ENCODE measurements around the gene TSPAN2. TPM values are rescaled to one million over a fixed set of nuclear protein-coding genes. Genes with fewer than 3 reads are reported as not detected.

Gene TSPAN2
- total and polyA plus RNA-seq, 10 donors: 0.59 to 14.7 (median 4.8) TPM

DNA sequence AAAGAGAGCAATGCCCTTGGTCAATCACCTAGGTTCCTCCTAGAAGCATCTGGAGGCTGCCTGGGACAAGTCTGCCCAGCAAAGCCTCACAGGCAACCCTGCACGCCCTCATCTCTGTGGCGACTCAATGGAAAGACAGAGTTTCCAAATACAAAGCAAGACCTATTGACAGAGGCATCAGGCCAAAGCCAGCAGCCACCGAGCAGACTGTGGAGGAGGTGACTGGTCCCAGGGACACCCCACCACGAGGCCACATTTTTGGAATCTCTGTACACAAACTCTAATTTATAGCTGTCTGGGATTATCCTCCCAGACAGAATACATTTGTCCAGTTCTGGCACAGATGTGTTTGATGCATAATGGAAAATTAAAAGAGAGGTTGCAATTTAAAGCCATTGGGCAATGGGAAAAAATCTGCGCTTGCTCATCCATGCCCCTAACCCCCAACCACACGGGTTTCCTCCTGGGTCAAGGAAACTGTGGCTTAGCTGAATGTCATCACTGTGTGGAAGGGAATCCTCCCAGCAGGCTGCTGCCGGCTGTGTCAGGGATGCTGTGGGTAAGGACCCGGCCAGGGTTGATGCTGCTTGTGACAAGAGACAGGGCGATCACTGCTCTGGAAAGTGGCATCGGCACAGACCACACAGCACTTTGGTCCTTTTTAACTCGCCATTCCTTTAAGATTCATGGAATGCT, 14.3 kb downstream of the TSPAN2 start:
- H3K27me3 ChIP-seq (replicated peaks in 1 of 7): peaks cover 0 to 20% (median 0%) of the 10 kb centered on the region in 7 donors
- H3K9me3 ChIP-seq: no peaks in the 10 kb centered on the region
- TF ChIP-seq POLR2AphosphoS5 (IDR thresholded peaks at IDR 0.05) (no peak), POLR2A (IDR thresholded peaks at IDR 0.05) (no peak)
- TF ChIP-seq, protein P1, sequence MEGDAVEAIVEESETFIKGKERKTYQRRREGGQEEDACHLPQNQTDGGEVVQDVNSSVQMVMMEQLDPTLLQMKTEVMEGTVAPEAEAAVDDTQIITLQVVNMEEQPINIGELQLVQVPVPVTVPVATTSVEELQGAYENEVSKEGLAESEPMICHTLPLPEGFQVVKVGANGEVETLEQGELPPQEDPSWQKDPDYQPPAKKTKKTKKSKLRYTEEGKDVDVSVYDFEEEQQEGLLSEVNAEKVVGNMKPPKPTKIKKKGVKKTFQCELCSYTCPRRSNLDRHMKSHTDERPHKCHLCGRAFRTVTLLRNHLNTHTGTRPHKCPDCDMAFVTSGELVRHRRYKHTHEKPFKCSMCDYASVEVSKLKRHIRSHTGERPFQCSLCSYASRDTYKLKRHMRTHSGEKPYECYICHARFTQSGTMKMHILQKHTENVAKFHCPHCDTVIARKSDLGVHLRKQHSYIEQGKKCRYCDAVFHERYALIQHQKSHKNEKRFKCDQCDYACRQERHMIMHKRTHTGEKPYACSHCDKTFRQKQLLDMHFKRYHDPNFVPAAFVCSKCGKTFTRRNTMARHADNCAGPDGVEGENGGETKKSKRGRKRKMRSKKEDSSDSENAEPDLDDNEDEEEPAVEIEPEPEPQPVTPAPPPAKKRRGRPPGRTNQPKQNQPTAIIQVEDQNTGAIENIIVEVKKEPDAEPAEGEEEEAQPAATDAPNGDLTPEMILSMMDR (IDR thresholded peaks at IDR 0.05 in 8 of 11, conservative IDR thresholded peaks at IDR 0.05 in 3 of 11): no peak
- no peak overlapping the region for H3K4me3 ChIP-seq
- H3K4me1 ChIP-seq: peaks cover 0 to 4% (median 0%) of the 10 kb centered on the region in 6 donors
- H3K36me3 ChIP-seq: peaks cover 0 to 22% (median 0%) of the 10 kb centered on the region in 6 donors
- 61 to 72% (median 64%) methylated on average over 11 of the region's 11 CpGs for WGBS, 5 donors
- intact Hi-C loops (cut with DNase I; ENCODE audit: low total_unique reads): no loop called here
- no peak for DNase-seq
- no peak overlapping the region for H3K27ac ChIP-seq

DNA sequence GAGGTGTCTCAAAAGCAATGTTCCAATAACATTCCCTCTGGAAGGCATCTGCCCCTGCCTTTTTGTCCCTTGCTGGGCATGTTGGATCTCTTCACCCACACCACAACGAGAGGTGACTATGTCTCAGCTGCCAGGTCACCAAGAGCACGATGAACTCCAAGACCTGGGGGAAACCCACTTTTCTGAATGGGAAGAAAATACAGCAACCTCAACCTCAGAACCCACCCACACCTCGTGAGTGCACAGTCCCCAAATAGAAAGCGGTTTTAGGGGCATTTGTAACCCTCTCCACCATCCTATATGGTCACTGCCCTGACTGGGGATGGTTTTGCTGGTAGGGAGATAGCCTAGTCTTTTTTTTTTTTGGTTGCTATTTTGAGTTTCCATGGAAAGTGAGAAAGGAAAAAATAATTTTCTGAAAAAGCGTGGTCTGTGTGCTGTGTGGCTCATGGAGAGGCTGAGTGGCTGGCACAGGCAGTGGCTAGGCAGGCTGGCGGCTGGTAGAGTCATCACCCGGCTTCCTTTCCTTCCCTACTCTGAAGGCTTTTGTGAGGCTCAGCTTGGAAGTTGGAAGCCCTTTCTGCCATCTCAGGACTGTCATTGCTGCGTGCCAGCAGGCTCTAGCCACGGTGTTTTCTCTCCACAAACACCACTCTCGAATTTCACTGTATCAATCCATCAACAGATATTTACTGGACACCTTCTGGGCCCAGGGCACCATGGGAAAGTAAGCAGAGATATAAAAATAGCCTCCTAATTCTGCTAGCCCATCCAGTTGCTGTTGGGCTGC, 15.8 kb downstream of the TSPAN2 start:
- Histone ChIP-seq H3K27me3 (replicated peaks in 1 of 7) (peaks cover 0 to 20% (median 0%) of the 10 kb centered on the region in 7 donors), H3K36me3 (peaks cover 0 to 36% (median 0%) of the 10 kb centered on the region in 6 donors), H3K27ac (no peak overlapping the region), H3K4me1 (peaks cover 0 to 4% (median 0%) of the 10 kb centered on the region in 6 donors), H3K4me3 (no peak overlapping the region), H3K9me3 (no peaks in the 10 kb centered on the region)
- WGBS, 5 donors: 68 to 78% (median 76%) methylated on average over 10 of the region's 10 CpGs
- intact Hi-C loops (cut with DNase I; ENCODE audit: low total_unique reads): no loop called here
- no peak for TF ChIP-seq POLR2A (IDR thresholded peaks at IDR 0.05)
- no peak for TF ChIP-seq POLR2AphosphoS5 (IDR thresholded peaks at IDR 0.05)
- TF ChIP-seq, protein P1 (IDR thresholded peaks at IDR 0.05 in 8 of 11, conservative IDR thresholded peaks at IDR 0.05 in 3 of 11): no peak
- no peak for DNase-seq

DNA sequence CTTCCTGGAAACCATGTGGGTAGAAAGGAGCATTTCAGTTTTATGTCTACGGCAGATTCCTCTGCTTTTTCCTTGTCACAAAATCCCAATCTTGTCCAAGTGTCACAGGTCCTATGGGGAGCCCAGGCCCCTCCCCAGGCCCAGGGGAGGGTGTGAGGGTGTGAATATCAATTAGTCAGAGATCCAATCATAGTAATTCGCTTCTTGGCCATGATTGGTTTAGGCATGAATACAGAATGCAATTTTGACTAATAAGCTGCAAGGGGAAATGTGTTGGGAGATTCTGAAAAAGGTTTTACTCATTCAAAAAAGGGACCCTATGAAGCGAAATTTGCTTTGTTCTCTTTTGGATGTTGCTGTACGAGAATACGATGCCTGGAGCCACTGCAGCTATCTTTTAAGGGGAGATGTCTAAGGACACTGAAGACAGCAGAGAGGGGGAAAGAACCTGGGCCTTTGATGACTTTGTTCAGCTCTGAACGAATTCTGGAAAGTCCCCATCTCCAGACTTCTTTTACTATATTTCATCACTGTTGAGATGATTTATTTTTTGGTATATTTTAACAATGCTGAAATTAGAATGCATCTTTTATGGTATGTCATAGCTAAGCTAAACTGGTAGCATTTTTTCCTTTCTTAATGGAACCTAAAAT, 18.2 kb downstream of the TSPAN2 start:
- no peak overlapping the region for H3K4me3 ChIP-seq
- H3K36me3 ChIP-seq: peaks cover 0 to 47% (median 0%) of the 10 kb centered on the region in 6 donors
- intact Hi-C loops (cut with DNase I; ENCODE audit: low total_unique reads): no loop called here
- H3K27ac ChIP-seq: no peak overlapping the region
- H3K4me1 ChIP-seq: no peaks in the 10 kb centered on the region
- peaks cover 0 to 20% (median 0%) of the 10 kb centered on the region in 7 donors for H3K27me3 ChIP-seq (replicated peaks in 1 of 7)
- no peak for DNase-seq
- 70 to 84% (median 78%) methylated on average over 6 of the region's 6 CpGs for WGBS, 5 donors
- no peak for TF ChIP-seq POLR2A (IDR thresholded peaks at IDR 0.05)
- H3K9me3 ChIP-seq: no peaks in the 10 kb centered on the region

DNA sequence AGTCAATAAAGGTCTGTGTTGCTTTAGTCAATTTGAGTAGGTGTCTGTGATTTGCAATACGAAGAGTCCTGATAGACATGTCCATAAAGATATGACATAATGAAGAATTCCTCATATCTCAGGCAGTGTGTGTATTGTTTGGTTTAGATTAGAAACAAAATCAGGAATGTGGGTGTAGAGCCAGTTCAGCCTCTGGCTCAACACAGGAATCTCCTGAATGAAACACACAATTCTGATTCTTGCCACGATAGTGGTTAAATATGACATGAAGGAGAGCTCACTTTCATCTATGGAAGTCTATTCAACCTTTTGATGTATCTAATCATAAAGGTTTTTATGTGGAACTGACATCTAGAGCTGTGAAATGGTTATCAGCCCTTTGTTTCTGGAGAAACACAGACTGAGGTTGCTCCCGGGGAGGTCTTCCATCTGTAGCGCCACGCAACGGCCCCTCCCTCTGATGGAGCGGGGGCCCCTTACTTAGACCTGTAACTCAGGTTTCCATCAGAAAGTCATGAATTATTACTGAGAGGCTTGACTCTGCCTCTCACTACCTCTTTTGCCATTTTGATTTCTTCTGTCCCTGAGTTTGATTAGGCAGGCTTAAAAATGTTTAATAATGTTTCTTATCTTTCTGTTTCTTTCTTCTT, 19.5 kb downstream of the TSPAN2 start:
- no peak for DNase-seq
- TF ChIP-seq, protein P1 (IDR thresholded peaks at IDR 0.05 in 8 of 11, conservative IDR thresholded peaks at IDR 0.05 in 3 of 11): no peak
- TF ChIP-seq POLR2AphosphoS5 (IDR thresholded peaks at IDR 0.05): no peak
- TF ChIP-seq POLR2A (IDR thresholded peaks at IDR 0.05): no peak
- Histone ChIP-seq H3K9me3 (no peaks in the 10 kb centered on the region), H3K4me3 (no peak overlapping the region), H3K27me3 (replicated peaks in 1 of 7) (peaks cover 0 to 11% (median 0%) of the 10 kb centered on the region in 7 donors), H3K36me3 (peaks cover 0 to 47% (median 0%) of the 10 kb centered on the region in 6 donors), H3K4me1 (no peaks in the 10 kb centered on the region), H3K27ac (no peak overlapping the region)
- 93 to 98% (median 94%) methylated on average over 7 of the region's 7 CpGs for WGBS, 5 donors
- intact Hi-C loops (cut with DNase I; ENCODE audit: low total_unique reads): no loop called here
